ENCODE results near the gene ASIC4.

The ASIC4 gene

GRCh38 chr2:219469186-219469724 lies 45.0 kb upstream of the ASIC4 start:
- H3K4me3 ChIP-seq (ENCODE audit: control insufficient read depth, low read depth, low read length), result no peak overlapping the region
- DNase-seq (ENCODE audit: low read depth), result no peak
- no peak for TF ChIP-seq CTCF (IDR thresholded peaks at IDR 0.05; ENCODE audit: control insufficient read depth, insufficient read depth, low read depth, low read length, missing control alignments)

DNA sequence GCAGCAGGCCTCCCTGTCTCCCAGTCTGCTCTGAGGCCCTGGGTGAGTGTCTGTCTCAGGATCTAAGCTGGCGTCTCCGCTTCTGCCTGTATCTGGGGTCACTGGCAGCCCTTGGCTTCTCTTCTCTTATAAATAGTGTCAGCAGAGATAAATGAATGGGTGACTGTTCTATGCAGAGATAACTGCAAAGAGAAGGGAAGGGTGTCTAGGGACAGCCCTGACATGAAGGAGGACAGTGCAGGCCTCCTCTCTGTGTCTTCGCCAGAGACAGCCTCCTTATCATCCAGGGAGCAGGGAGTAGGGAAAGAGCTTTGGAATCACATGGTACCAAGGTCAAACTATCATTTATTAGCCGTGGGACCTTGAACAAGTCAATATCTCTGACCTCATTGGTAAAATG lies 43.9 kb upstream of the ASIC4 start:
- TF ChIP-seq CTCF (IDR thresholded peaks at IDR 0.05; ENCODE audit: control insufficient read depth, insufficient read depth, low read depth, low read length, missing control alignments), result no peak
- H3K4me3 ChIP-seq (ENCODE audit: control insufficient read depth, low read depth, low read length), result no peak overlapping the region
- DNase-seq (ENCODE audit: low read depth), result no peak

DNA sequence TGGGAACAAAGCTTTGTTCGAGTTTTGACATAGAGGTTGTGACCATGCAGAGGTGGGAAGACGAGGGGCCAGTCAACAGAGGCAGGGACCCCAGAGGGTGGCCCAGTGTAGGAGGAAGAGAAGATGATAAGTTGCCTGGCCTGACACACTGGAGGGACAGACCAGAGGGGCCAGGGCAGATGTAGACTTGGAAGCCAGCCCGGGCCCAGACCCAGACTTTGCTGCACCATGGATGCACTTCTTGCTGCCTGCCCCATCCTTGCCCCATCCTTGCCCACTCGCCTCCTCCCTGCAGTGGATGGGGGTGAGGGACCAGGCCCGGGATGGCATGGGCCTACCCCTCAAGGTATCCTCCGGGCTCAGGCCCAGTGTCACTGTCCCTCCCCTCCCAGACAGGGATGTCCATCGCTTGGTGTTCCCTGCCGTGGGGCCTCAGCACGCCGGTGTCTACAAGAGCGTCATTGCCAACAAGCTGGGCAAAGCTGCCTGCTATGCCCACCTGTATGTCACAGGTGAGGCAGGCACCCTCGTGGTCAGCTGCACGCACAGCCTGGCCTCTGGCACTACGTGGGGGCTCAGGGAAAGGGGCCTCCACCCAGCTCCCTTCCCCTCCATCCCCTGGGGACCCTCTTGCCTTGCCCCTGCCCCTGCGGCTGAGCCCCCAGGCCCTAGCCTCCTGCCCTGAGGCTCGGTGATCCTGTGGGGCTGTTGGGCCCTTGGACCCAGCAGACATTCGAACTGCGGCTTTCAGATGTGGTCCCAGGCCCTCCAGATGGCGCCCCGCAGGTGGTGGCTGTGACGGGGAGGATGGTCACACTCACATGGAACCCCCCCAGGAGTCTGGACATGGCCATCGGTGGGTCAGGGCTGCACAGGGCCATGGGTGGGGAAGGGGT lies 42.6 kb upstream of the ASIC4 start:
- H3K4me3 ChIP-seq (ENCODE audit: control insufficient read depth, low read depth, low read length), result no peak overlapping the region
- DNase-seq (ENCODE audit: low read depth), result no peak
- no peak for TF ChIP-seq CTCF (IDR thresholded peaks at IDR 0.05; ENCODE audit: control insufficient read depth, insufficient read depth, low read depth, low read length, missing control alignments)

GRCh38 chr2:219472629-219473187 lies 41.6 kb upstream of the ASIC4 start:
- no peak for TF ChIP-seq CTCF (IDR thresholded peaks at IDR 0.05; ENCODE audit: control insufficient read depth, insufficient read depth, low read depth, low read length, missing control alignments)
- H3K4me3 ChIP-seq (ENCODE audit: control insufficient read depth, low read depth, low read length), result no peak overlapping the region
- DNase-seq (ENCODE audit: low read depth), result no peak

DNA sequence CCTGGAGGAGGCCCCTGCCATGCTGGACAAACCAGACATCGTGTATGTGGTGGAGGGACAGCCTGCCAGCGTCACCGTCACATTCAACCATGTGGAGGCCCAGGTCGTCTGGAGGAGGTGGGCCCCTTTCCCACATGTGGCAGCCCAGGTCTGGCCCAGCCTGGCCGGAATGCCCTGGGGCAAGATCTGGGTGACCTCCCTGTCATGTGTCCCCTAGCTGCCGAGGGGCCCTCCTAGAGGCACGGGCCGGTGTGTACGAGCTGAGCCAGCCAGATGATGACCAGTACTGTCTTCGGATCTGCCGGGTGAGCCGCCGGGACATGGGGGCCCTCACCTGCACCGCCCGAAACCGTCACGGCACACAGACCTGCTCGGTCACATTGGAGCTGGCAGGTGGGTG lies 40.8 kb upstream of the ASIC4 start:
- TF ChIP-seq CTCF (IDR thresholded peaks at IDR 0.05; ENCODE audit: control insufficient read depth, insufficient read depth, low read depth, low read length, missing control alignments), result no peak
- no peak for DNase-seq (ENCODE audit: low read depth)
- no peak overlapping the region for H3K4me3 ChIP-seq (ENCODE audit: control insufficient read depth, low read depth, low read length)

DNA sequence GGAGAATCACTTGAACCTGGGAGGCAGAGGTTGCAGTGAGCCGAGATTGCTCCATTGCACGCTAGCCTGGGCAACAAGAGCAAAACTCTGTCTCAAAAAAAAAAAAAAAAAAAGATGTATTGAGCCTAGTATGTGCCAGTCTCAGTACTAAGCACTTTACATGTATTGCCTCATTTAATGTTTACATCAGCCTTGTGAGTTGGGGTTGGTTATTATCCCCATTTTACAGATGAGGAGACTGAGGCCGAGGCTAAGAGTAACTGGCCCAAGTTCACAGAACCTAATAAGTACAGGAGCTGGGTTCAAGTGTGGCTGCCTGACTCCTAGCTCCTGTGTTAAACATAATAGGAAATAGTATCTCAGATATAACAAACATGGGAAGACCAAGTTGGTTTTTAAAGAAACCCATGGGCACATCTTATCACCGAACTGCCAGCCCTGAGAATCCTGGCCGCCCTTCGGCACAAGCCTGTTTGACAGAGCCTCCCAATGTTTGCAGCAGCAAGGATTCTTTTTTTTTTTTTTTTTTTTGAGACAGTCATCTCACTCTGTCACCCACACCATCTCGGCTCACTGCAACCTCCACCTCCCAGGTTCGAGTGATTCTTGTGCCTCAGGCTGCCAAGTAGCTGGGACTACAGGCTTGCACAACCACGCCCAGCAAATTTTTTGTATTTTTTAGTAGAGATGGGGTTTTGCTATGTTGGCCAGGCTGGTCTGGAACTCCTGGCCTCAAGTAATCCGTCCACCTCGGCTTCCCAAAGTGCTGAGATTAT lies 39.8 kb upstream of the ASIC4 start:
- TF ChIP-seq CTCF (IDR thresholded peaks at IDR 0.05; ENCODE audit: control insufficient read depth, insufficient read depth, low read depth, low read length, missing control alignments), result no peak
- DNase-seq (ENCODE audit: low read depth), result no peak
- no peak overlapping the region for H3K4me3 ChIP-seq (ENCODE audit: control insufficient read depth, low read depth, low read length)

All from AG09309 (cell line).